Panc1 (cell line): ENCODE results near the gene MRPL3.

ENCODE experiments used
- POLR2AphosphoS5 ChIP-seq: IDR thresholded peaks from 2 replicates; pipeline ENCODE4 v1.6.1; 2012; ENCODE audit warnings: mild to moderate bottlenecking, low read depth, low read length, moderate library complexity
- SIN3A ChIP-seq: IDR thresholded peaks from 2 replicates; pipeline ENCODE4 v1.6.1; 2012; ENCODE audit warnings: low read depth, mild to moderate bottlenecking, low read length, moderate library complexity, borderline replicate concordance; ENCODE audit not compliant: insufficient read depth
- TF ChIP-seq, protein P1 (sequence below): fragments of 450-650 bp; IDR thresholded peaks from 2 replicates; pipeline ENCODE4 v1.5.1; 2017; ENCODE audit warnings: mild to moderate bottlenecking
- TF ChIP-seq, protein P2 (sequence below), 2 experiments: IDR thresholded peaks; 2 replicates each; pipeline ENCODE4 v1.6.1; 2011 to 2012; ENCODE audit warnings: low read depth in 2 of 2, control low read depth in 1 of 2, low read length in 1 of 2, mild to moderate bottlenecking in 1 of 2, moderate library complexity in 1 of 2; ENCODE audit not compliant: insufficient read depth in 1 of 2

GRCh38 chr3:131540143-131540542 is 37.4 kb upstream of the MRPL3 start:
- TF ChIP-seq, protein P1, sequence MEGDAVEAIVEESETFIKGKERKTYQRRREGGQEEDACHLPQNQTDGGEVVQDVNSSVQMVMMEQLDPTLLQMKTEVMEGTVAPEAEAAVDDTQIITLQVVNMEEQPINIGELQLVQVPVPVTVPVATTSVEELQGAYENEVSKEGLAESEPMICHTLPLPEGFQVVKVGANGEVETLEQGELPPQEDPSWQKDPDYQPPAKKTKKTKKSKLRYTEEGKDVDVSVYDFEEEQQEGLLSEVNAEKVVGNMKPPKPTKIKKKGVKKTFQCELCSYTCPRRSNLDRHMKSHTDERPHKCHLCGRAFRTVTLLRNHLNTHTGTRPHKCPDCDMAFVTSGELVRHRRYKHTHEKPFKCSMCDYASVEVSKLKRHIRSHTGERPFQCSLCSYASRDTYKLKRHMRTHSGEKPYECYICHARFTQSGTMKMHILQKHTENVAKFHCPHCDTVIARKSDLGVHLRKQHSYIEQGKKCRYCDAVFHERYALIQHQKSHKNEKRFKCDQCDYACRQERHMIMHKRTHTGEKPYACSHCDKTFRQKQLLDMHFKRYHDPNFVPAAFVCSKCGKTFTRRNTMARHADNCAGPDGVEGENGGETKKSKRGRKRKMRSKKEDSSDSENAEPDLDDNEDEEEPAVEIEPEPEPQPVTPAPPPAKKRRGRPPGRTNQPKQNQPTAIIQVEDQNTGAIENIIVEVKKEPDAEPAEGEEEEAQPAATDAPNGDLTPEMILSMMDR = no peak
- TF ChIP-seq POLR2AphosphoS5 (no peak), SIN3A (no peak)
- TF ChIP-seq, protein P2, sequence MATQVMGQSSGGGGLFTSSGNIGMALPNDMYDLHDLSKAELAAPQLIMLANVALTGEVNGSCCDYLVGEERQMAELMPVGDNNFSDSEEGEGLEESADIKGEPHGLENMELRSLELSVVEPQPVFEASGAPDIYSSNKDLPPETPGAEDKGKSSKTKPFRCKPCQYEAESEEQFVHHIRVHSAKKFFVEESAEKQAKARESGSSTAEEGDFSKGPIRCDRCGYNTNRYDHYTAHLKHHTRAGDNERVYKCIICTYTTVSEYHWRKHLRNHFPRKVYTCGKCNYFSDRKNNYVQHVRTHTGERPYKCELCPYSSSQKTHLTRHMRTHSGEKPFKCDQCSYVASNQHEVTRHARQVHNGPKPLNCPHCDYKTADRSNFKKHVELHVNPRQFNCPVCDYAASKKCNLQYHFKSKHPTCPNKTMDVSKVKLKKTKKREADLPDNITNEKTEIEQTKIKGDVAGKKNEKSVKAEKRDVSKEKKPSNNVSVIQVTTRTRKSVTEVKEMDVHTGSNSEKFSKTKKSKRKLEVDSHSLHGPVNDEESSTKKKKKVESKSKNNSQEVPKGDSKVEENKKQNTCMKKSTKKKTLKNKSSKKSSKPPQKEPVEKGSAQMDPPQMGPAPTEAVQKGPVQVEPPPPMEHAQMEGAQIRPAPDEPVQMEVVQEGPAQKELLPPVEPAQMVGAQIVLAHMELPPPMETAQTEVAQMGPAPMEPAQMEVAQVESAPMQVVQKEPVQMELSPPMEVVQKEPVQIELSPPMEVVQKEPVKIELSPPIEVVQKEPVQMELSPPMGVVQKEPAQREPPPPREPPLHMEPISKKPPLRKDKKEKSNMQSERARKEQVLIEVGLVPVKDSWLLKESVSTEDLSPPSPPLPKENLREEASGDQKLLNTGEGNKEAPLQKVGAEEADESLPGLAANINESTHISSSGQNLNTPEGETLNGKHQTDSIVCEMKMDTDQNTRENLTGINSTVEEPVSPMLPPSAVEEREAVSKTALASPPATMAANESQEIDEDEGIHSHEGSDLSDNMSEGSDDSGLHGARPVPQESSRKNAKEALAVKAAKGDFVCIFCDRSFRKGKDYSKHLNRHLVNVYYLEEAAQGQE (IDR thresholded peaks at IDR 0.05; ENCODE audit: insufficient read depth in 1 of 2, low read depth in 2 of 2, low read length in 1 of 2) = no peak
